Pancreas (tissue), 10 donors: Measurements from ENCODE around the gene UBE2F. TPM values are rescaled to one million over a fixed set of nuclear protein-coding genes. Genes with fewer than 3 reads are reported as not detected.
"Not testable (repeated sequence)": the region's sequence is repeated elsewhere in the genome, so short reads cannot be mapped to it uniquely, and the experiment has no call there.

Source experiments
- ATAC-seq, 4 donors: fragments of 200-7000 bp; cut with Tn5 transposase; one replicate each; pipeline versions ENCODE4 v1.8.0 to v1.9.1; 2020; ENCODE audit warnings: mild to moderate bottlenecking in 4 of 4, moderate library complexity in 4 of 4
- DNase-seq, 6 donors: peaks; one replicate each; pipeline ENCODE4 v3.0.0-alpha.2; 2020
- FAIRE-seq: peaks from 2 replicates; lab custom pipeline; 2012; peaks lifted over from hg19 to GRCh38; lab: Jason Lieb, UNC
- H3K27ac ChIP-seq, 4 donors: fragments of 200-600 bp; sonication (generic); 1 replicate in 3 of 4; 2 replicates in 1 of 4; pipeline versions ENCODE4 v1.5.0 to v1.8.0; 2020
- H3K27me3 ChIP-seq, 4 donors: fragments of 200-600 bp; one replicate each; pipeline ENCODE4 v1.8.0; 2021
- H3K36me3 ChIP-seq, 3 donors: fragments of 200-600 bp; sonication (generic) in 1 of 3; one replicate each; pipeline versions ENCODE4 v1.5.0 to v1.8.0; 2020 to 2021
- H3K4me1 ChIP-seq, 3 donors: fragments of 200-600 bp; one replicate each; pipeline ENCODE4 v1.8.0; 2021
- H3K4me3 ChIP-seq, 4 donors: fragments of 200-600 bp; sonication (generic) in 2 of 4; one replicate each; pipeline versions ENCODE4 v1.5.0 to v1.8.0; 2020 to 2021
- H3K9me3 ChIP-seq, 4 donors: fragments of 200-600 bp; one replicate each; pipeline ENCODE4 v1.8.0; 2021
- WGBS, 2 donors: extraction: QIAGEN DNeasy Blood & Tissue Kit; methylation state at CpG; one replicate each; pipeline ENCODE4 v1.1.7; 2013; 5-methylcytosine and 5-hydroxymethylcytosine counted together
- intact Hi-C, 3 donors: fragments of 100-400 bp; cut with DNase I; formaldehyde crosslinking; loops; one replicate each; pipeline versions ENCODE4 v1.11.1 to v1.14.2; 2022
- polyA plus RNA-seq, 2 donors: library from polyadenylated mRNA; stranded (reverse); fragments of 200-250 nt; gene quantifications; one replicate each; pipeline ENCODE4 v1.2.3, GENCODE V29; 2013
- total RNA-seq, 6 donors: library from RNA; stranded (reverse); fragmentation: NEBNext Ultra II Directional in 4 of 6; extraction: Animal tissue kit (Norgen Biotek cat#: 25700) in 4 of 6; gene quantifications; one replicate each; pipeline versions ENCODE4 v1.2.1 to v1.2.4, GENCODE V29; 2021 to 2023
- TF ChIP-seq, protein P1 (sequence below), 4 donors: fragments of 200-600 bp; sonication (generic) in 3 of 4; IDR thresholded peaks; one replicate each; pipeline versions ENCODE4 v1.5.0 to v1.8.0; 2021; ENCODE audit warnings: antibody characterized with exemption in 4 of 4
- donor health status: healthy with polysubstance abuse.
- donor health status: DM: no; HTN: no; CAD: no; lungs with moderate emphysema.
- donor health status: DM: no; HTN: no; CAD: no.
- donor health status: control.
- donor health status: control.
- donor health status: Bipolar disorder and iron deficiency.
- donor health status: DM: yes; HTN: yes; CAD: no.
- donor health status: DM: no; HTN: no; CAD: no.
- donor health status: DM: no; HTN: no; CAD: no.
- donor health status: DM: yes; HTN: yes; CAD: no.

The UBE2F gene
- total and polyA plus RNA-seq, 8 donors: 32.4 to 51.7 (median 40.4) TPM

DNA sequence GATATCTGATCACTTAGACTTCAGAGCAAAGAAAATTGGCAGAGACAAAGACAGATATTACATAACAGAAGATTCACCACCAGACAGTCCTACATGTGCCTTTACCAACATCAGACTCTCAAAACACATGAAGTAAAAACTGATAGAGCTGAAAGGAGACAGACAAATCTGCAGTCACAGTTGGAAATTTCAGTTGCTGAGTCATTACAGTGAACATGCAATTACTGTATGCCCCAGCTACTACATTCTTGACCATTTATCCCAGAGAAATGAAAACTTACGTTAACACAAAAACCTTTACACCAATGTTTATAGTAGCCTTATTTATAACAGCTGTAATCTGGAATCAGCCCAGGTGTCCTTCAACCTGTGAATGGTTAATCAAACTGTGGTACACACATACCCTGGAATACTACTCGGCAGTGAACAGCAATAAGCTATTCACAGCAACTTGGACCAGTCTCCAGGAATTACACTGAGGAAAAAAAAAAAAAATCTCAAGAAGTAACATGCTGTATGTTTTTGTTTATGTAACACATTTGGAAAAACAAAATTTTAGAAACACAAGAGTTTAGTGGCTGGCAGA, 86.5 kb downstream of the UBE2F start:
- DNase-seq: no peak
- ATAC-seq: no peak
- WGBS, 2 donors: 33 to 39% methylated on average over 2 of the region's 2 CpGs
- no peak for FAIRE-seq
- no peak overlapping the region for H3K27ac ChIP-seq
- no peaks in the 10 kb centered on the region for H3K36me3 ChIP-seq
- TF ChIP-seq, protein P1, sequence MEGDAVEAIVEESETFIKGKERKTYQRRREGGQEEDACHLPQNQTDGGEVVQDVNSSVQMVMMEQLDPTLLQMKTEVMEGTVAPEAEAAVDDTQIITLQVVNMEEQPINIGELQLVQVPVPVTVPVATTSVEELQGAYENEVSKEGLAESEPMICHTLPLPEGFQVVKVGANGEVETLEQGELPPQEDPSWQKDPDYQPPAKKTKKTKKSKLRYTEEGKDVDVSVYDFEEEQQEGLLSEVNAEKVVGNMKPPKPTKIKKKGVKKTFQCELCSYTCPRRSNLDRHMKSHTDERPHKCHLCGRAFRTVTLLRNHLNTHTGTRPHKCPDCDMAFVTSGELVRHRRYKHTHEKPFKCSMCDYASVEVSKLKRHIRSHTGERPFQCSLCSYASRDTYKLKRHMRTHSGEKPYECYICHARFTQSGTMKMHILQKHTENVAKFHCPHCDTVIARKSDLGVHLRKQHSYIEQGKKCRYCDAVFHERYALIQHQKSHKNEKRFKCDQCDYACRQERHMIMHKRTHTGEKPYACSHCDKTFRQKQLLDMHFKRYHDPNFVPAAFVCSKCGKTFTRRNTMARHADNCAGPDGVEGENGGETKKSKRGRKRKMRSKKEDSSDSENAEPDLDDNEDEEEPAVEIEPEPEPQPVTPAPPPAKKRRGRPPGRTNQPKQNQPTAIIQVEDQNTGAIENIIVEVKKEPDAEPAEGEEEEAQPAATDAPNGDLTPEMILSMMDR (IDR thresholded peaks at IDR 0.05): no peak
- H3K4me3 ChIP-seq: no peak overlapping the region
- no peaks in the 10 kb centered on the region for H3K9me3 ChIP-seq
- no peaks in the 10 kb centered on the region for H3K4me1 ChIP-seq
- intact Hi-C loops: no loop called here
- H3K27me3 ChIP-seq: no peaks in the 10 kb centered on the region

DNA sequence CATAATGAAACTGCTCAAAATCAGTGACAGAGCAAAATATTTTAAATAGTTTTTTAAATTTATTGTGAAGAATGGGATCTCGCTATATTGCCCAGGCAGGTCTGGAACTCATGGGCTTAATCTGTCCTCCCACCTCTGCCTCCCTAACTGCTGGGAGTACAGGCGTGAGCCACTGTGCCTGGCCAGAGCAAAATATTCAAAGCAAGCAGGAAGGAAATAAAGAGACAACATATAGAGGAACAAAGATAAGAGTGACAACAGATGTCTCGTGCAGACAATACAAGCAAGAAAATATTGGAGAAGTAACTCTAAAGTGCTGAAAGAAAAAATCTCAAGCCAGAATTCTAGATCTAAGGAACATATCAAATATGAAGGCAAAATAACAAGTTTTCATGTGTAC, 89.0 kb downstream of the UBE2F start:
- Histone ChIP-seq H3K4me3 (no peak overlapping the region), H3K27ac (no peak overlapping the region), H3K4me1 (peaks cover 0 to 7% (median 5%) of the 10 kb centered on the region in 3 donors), H3K36me3 (no peaks in the 10 kb centered on the region), H3K9me3 (no peaks in the 10 kb centered on the region), H3K27me3 (no peaks in the 10 kb centered on the region)
- intact Hi-C loops: no loop called here
- no peak for ATAC-seq
- 74 to 78% methylated on average over 3 of the region's 3 CpGs for WGBS, 2 donors
- TF ChIP-seq, protein P1 (IDR thresholded peaks at IDR 0.05): no peak
- DNase-seq: no peak
- no peak for FAIRE-seq

DNA sequence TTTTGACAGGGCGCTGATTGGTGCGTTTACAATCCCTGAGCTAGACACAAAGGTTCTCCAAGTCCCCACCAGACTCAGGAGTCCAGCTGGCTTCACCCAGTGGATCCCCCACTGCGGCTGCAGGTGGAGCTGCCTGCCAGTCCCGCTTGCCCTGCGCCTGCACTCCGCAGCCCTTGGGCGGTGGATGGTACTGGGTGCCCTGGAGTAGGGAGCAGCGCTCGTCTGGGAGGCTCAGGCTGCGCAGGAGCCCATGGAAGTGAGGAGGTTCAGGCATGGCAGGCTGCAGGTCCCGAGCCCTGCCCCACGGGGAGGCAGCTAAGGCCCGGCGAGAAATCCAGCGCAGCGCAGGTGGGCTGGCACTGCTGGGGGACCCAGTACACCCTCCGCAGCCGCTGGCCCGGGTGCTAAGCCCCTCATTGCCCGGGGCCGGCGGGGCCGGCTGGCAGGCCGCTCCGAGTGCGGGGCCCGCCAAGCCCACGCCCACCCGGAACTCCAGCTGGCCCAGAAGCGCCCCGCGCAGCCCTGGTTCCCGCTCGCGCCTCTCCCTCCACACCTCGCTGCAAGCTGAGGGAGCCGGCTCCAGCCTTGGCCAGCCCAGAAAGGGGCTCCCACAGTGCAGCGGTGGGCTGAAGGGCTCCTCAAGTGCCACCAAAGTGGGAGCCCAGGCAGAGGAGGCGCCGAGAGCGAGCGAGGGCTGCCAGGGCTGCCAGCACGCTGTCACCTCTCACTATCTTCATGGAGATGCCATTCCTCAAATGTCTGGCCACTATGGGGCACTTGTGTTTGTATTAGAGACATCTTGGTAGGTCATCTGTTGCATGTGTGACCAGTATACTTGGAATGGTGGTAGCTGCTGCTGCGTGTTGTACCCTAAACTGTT, 91.1 kb downstream of the UBE2F start:
- FAIRE-seq, H3K9me3 ChIP-seq, H3K27me3 ChIP-seq, H3K4me3 ChIP-seq, intact Hi-C loops, H3K27ac ChIP-seq, ATAC-seq, H3K36me3 ChIP-seq: not testable (repeated sequence)
- peak in 1 of 6 donors; percentile 9 for DNase-seq
- WGBS, 2 donors: 92 to 95% methylated on average over 41 to 44 of the region's 44 CpGs
- peaks cover 11 to 18% (median 12%) of the 10 kb centered on the region in 3 donors for H3K4me1 ChIP-seq

DNA sequence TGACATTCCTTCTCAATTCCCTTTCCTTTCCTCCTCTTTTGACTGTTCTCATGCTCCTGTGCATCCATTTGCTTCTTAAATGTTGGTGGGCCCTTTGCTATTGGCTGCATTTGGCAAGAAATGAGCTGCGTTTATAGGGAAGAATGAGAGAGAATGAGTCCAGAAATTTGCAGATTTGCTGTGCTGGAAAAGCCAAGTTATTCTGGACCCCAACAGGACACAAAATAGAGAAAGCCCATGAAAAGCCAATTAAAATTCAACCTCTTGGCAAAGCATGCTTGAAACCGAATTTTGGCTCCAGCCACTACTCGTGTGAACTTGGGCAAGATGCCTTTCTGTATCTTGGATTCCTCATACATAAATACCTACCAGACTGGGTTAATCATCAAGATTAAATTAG, 92.7 kb downstream of the UBE2F start:
- Histone ChIP-seq H3K4me3 (peak overlapping the region in 1 of 4 donors; percentile 94), H3K27ac (no peak overlapping the region), H3K36me3 (no peaks in the 10 kb centered on the region), H3K4me1 (peaks cover 25 to 32% (median 27%) of the 10 kb centered on the region in 3 donors), H3K9me3 (no peaks in the 10 kb centered on the region), H3K27me3 (no peaks in the 10 kb centered on the region)
- FAIRE-seq (no peak), DNase-seq (peak in 1 of 6 donors; percentile 8), ATAC-seq (no peak)
- TF ChIP-seq, protein P1 (IDR thresholded peaks at IDR 0.05): no peak
- WGBS, 2 donors: 43 to 50% methylated on average over 3 of the region's 3 CpGs
- intact Hi-C loops: no loop called here

DNA sequence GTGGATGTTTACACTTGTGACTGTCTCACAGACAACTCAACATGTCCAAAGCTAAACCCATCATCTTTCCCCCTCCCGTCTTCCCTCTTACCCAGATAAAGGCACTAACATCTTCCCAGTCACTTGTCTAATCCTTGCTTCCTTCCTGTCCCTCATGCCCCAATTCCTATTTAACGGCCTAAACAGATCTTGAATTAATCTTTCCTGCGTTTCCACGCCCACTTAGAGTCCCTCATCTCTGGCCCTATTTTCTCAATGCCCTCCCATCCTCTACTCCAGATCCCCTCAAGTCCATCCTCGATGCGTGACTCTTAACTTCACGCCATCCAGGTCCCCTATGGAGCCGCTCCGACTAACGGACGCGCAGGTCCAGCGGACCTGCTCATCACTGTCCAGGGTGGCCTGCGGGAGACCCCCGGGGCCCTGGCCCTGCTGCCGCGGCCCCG, 93.3 kb downstream of the UBE2F start:
- peak overlapping the region; percentile 43 to 98 (median 92) for H3K4me3 ChIP-seq
- DNase-seq (no peak), ATAC-seq (no peak), FAIRE-seq (no peak)
- no peaks in the 10 kb centered on the region for H3K27me3 ChIP-seq
- H3K27ac ChIP-seq: peak overlapping the region; percentile 74 to 87 (median 83)
- TF ChIP-seq, protein P1 (IDR thresholded peaks at IDR 0.05): no peak
- 1 to 2% methylated on average over 18 of the region's 18 CpGs for WGBS, 2 donors
- H3K36me3 ChIP-seq: no peaks in the 10 kb centered on the region
- intact Hi-C loops: no loop called here
- H3K4me1 ChIP-seq: peaks cover 26 to 37% (median 32%) of the 10 kb centered on the region in 3 donors
- no peaks in the 10 kb centered on the region for H3K9me3 ChIP-seq
